Mesenteric fat pad (tissue), 1 donor: ENCODE results near the gene UBE2V1. TPM values are rescaled to one million over a fixed set of nuclear protein-coding genes. Genes with fewer than 3 reads are reported as not detected.
A peak's percentile ranks its signal among the peaks of the same experiment; 100 is the strongest.
"Not testable (repeated sequence)": the region's sequence is repeated elsewhere in the genome, so short reads cannot be mapped to it uniquely, and the experiment has no call there.

Source experiments
- DNase-seq: peaks from one replicate; pipeline ENCODE4 v3.0.0-alpha.2; 2020; ENCODE audit warnings: low spot score
- total RNA-seq: library from RNA; stranded (reverse); fragmentation: NEBNext Ultra II Directional; extraction: Animal tissue kit (Norgen Biotek cat#: 25700); gene quantifications from one replicate; pipeline ENCODE4 v1.2.1, GENCODE V29; 2021
- donor health status: DM: yes; HTN: yes; CAD: no.

The UBE2V1 gene
- total RNA-seq, 1 donor from 2014 or later, result 89.0 TPM

DNA sequence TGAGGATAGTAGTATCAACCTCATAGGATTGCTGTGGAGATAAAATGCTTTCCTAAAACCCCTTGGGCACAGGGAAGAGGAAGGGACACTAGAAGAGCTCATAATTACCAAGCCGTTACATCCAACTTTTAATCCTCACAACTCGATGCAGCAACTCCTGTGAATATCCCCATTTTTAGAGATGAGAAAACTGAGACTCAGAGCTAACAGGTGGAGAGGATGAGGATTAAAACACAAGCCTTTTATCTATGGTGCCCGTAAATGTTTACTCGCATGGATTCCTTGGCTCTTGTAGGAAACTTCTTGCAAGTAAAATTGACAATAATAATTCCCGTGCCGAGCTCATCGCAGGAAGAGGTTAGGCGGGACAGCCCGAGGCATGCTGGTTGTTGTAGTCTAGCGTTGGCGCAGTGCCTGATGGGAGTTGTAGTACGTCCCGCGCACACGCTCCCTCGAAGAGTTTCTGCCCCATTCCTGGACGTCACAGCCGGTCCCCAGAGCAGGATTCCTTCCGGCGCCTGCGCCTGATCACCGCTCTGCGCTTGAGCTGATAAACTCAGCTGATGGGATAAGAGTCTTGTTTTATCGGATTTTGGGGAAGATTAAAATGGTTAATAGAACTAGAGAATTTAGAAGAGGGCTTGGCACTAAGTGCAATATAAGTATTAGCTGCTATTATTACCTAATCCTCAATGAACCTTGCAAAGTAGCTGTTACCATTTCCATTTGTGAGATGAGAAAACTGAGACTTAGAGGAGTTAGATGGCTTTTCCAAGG lies 2.8 kb upstream of the UBE2V1 start:
- DNase-seq, result peak; percentile 98

DNA sequence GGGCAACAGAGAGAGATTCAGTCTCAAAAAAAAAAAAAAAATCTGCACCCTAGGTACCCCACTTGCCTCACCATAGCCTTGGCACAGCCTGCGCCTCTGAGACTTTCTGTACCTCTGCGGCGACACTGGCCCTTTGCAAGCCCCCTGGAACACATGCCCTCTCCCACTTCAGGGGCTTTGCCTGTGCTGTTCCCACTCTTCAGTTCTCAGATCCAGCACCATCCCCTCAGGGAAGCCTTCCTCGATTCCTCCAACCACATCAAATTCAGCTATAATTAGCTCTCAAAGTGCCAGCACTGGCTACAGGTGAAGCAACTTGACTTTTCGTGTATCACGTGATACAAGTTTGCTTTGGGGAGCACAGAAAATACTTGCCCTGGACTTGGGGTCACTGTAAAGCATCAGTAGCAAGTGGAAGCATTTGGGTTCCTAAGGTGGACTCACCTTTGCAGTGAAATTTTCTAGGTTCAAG lies 2.1 kb upstream of the UBE2V1 start:
- no peak for DNase-seq

DNA sequence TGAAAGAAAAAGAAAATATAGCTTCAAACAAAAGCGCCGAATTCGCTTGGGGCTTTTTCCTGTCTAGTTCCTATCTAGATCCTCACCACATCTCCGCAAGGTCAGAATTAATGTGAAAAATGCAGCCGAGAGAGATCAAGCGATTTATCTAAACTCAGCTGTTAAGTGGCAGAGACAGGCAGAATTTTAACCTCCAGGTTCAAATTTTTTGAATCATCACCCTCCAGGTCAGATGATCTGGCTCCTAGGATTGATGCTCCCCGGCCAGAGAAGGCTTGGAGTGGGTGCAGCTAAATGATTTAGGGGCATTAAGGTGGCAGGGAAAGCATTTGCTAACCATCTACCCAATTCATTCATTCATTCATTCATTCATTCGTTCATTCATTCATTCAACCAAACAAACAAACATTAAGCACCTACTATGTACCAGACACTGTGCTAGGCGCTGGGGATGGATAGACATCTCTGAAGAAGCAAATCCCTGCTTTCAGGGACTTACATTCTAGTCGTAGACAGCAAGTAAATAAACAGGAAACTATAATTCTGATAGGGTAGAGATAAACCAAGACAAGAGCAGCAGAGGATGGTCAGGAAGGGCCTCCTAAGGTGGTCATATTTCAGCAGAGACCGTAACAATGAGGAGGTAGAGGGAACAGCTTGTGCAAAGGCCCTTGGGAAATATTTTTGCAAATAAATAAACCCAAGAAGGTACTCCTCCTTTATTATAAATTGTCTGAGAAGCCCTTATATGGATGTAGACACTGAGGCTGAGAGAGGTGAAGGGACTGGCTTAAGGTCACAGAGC lies 672 bp upstream of the UBE2V1 start:
- no peak for DNase-seq

DNA sequence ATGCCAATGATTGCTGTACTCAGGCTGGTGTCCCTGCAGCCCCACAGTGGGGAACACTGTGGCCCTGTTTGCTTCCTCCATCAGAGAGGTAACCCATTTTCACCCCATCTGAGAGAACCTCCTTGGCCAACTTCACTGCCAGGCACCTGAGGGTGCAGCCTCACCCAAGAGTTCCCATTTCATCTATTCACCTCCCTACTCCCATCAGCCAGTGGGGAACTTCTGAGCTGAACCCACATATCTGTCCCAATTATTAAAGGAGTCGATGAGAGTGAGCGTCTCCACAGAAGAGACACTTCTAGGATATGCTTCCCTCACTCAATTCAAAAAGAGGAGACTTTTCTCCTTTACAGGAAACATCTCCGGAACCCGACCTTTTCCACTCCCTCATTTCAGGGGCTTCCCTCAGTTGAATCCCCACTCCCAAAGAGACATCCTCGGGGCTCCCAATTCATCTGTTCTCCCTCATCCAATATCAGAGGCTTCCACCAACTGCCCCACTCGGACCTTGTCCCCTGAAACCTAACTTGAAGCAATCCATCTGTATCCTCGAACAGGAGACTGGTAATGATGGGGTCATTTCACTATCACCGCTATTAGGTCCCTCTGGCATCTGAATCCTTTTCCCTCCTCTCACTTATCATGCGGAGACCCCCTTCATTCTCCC lies 988 bp downstream of the UBE2V1 start:
- DNase-seq, result no peak

DNA sequence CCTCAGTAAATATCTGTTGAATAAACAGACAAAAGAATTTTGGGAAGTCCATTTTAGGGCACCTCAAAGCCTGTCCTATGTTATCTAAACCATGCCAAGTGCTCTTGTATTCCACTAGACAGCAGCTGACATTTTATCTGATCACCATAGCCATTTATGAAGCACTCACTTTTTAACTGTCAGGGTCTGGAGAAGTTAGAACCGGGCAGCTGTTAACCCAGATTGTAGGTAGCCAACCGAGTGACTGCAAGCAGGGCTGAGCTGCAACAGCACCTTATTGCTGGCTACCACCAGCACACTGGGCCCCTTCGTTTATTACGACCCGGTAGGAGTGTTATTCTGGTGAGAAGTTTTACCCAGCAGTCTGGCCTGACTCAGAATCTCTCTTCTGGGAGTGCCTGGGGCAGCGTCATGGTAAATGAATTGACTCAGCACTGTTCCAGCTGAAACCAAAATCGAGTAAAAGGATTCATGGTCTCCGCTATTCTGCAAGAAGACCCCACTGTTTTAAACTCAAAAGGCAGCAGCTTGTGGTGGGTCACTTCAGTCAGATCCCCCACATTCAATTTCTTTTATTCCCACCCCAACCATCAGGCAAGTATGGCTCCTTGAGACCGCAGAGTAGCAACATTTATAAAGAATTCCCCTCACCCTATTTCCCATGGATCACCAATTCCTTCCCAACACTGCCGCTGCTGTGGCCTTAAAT lies 1.7 kb downstream of the UBE2V1 start:
- no peak for DNase-seq

DNA sequence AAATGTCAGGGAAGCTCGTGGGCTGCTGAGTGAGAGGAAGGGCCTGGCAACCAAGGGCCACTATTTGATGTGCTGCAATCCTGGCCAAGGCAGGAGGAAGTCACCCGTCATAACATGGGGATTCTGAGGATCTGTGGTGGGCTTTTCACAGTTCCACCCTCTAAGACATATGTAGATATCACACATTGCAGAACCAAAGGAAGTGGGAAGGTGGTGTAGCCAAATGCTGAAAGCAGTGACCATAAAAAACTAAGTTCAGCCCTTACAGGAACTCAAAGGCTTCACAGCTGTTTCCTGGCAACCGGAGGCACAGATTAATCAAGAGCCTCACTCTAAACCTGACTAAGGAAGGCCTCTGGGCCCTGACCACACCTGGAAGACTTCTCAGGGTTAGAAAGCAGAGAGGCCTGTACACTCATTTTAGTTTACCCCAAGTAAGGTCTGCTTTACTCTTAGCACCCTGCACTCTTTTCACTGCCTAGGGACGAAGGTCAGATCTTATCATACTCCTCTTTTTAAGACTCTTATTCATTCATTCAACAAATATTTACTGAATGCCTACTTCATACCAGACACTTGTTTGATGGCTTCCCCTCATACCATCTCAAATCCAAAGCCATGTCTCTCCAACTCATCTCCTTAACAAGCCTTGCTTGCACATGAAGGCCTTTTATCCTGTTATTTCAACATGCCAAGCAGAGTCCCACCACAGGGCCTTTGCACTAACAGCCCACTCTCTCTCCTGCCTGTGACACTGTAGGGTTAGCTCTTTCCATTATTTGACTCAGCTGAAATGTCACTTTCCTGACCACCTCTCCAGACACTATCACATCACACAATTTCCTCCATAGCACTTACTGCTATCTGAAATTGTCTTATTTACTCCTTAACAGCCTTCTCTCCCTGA lies 2.6 kb downstream of the UBE2V1 start:
- no peak for DNase-seq

DNA sequence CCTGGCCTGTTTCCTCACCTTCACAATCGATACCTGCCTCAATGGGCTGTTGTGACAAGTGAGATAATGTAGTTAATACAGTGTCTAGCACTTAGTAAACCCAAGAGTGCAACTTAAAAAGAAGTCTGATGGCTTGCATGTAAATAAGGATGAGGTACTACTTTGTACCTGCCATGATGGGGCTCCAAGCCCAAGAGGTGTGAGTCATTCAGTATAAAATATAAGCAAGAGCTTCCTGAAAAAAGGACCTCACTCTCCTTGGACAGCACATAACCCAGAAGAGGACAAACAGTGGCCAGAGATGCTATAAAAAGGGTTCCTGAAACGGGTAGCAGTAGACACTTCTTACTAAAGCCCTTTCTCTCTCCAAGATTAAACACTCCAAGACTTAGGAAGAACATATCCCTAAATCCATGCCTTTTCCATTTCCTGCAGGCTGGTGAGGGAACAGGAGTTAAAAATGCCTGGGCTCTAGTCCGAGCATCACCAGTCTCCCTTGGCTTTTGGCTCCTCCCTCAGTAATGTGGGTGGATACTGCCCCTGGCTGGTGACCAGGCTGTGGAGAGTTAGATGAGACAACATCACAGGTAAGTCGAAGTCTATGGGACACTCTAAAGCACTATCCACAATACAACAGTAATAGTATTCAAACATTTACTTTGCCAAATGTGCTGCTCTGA lies 4.3 kb downstream of the UBE2V1 start:
- no peak for DNase-seq

DNA sequence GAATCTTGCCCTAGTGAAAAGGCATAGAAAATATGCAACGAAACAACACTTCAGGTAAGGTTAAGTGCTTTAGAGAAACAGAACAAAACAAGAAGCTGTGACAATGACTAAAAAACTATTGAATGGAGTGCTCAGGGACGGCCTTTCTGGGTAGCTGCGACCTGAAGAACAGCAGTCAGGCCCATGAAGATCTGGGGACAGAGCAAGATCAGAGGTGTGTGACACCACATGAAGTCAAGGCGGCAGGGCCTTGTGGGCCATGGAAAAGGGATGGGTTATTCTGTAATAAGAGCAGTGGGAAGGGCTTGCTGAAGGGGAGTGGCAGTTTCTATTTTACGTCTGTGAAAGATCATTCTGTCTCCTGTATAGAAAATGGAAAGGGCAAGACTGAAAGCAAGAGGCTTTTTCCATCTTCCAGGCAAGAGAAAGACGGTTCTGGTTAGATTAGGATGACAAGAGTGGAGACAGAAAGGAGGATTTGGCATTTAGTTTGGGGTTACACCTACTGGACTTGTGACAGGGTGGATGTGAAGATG lies 5.1 kb downstream of the UBE2V1 start:
- no peak for DNase-seq

DNA sequence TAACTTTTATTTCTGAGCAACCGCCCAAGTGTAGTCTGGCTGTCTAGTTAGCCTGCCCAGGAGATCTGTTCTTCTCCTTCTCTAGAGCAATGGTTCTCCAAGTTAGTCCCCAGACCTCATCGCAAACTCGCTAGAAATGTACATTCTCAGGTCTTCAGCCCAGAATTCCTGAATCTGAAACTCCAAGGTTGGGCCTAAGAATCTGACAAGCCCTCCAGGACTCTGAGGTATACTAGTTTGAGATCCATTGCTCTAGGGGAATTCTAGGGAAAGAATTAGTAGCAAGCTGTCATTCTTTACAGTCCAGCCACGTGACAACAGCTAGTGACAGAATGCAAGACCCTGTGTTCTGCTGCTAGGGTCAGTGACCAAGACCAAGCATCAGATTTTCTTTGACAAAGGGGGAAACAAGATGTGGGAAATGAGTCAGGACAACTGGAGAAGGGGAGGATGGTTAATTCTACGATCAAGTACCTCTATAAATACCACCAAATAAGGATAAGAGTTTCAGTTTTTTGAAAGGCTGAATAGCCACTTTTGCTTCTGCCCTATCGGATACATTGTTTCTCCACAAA lies 5.8 kb downstream of the UBE2V1 start:
- DNase-seq, result no peak

DNA sequence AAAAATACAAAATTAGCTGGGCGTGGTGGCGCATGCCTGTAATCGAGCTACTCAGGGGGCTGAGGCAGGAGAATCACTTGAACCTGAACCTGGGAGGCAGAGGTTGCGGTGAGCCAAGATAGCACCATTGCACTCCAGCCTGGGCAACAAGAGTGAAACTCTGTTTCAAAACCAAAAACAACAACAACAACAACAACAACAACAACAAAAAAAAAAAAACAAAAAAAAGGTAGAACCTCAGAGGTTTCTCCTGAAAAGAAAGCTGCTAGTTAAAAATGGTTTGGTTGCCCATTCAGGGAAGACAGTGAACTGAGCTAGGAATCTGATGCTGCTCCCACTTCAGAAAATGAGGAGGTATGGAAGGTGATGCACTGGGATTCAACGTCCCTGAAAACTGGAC lies 6.3 kb downstream of the UBE2V1 start:
- DNase-seq, result not testable (repeated sequence)

DNA sequence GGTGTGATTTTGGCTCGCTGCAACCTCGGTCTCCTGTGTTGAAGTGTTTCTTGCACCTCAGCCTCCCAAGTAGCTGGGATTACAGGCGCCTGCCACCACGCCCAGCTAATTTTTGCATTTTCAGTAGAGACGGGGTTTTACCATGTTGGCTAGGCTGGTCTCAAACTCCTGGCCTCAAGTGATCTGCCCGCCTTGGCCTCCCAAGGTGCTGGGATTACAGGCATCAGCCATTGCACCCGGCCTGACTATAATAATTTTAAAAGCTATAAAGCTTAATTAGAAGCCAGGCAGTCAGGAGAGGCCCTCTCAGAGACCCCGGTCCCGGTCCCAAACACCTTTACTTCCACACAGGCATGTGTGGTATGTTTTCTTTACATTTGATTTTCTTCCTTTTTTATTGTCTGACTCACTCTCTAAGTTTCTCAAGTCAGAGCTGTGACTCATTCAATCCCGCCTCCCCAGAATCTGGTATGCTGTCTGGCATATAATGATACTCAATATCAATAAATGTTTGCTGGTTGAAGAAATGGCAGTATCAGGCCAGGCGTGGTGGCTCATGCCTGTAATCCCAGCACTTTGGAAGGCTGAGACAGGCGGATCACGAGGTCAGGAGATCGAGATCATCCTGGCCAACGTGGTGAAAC lies 9.4 kb downstream of the UBE2V1 start:
- not testable (repeated sequence) for DNase-seq

DNA sequence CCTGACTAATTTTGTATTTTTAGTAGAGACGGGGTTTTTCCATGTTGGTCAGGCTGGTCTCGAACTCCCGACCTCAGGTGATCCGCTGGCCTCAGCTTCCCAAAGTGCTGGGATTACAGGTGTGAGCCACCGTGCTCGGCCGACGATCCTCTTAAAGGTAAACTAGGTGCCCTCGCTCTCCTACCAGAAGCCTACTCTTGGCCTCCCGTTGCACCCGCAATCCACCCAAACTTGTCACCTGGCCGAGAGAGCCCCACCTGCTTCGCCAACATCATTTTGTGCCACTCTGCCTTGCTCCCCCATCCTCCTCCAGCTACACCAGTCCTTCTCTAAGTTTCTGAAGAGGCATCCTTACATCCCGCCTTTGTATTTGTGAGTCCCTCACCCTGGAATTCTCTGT lies 10.4 kb downstream of the UBE2V1 start:
- DNase-seq, result not testable (repeated sequence)

DNA sequence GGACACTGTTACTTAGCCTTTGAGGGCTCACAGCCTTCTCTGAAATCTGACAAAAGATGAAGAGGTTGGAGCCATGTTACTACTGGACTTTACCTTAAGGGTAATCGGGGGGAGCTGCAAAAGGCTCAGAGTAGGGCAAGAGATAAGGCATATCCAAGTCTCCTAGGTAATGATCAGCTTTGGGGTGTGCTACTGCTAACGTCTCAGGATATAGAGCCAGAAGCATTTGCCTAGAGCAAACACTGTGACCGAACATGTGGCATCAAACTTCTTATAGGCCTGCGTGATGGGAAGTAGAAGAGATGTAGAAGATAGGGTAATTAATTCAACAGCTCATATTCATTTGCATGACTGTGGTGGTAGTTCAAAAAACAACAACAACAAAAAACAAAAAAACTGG lies 11.1 kb downstream of the UBE2V1 start:
- no peak for DNase-seq

DNA sequence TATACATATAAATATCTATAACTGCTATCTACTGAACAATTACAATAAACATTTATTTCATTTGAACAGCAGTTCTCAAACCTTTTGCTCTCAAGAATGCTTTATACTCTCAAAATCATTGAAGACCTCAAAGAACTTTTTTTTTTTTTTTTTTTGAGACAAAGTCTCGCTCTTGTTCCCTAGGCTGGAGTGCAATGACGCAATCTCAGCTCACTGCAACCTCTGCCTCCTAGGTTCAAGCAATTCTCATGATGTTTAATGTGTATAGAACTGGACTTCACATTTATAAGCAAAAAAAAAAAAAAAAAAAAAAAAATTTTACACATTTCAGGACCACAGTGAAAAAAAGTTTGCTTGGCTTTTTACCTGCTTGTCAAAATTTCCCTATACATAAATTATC lies 11.7 kb downstream of the UBE2V1 start:
- no peak for DNase-seq

DNA sequence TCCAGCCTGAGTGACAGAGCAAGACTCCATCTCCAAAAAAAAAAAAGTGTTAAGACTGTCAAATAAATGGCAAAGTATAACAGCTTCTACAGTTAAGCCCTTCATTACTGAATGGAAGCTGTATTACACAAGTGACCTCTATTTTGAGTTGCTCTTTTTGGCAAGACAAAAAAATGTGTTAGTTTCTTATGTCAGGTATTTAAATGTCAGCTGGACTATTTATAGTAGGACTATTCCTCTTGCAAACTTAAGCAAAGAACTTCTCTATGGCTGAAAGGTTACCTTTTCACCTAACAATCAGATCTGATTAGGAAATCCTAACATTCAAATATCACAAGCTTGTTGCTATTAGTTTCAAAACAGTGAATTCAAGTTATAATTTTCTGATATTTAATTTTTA lies 12.4 kb downstream of the UBE2V1 start:
- no peak for DNase-seq

DNA sequence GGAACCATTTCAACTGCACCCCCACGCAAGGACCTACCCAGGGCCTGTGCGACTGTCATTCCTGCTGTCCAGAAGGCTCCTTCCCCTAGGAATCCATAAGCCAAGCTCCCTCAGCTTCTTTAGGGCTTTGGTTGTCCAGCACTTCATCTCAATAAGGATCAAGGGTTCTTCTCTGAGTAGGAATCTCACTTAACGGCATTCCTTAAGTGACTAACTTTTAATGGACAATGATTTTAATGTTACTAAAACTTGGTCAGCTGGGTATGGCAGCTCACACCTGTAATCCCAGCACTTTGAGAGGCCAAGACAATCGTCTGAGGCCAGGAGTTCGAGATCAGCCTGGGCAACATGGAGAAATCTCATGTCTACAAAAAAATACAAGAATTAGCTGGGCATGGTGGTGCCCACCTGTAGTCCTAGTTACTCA lies 13.4 kb downstream of the UBE2V1 start:
- no peak for DNase-seq

DNA sequence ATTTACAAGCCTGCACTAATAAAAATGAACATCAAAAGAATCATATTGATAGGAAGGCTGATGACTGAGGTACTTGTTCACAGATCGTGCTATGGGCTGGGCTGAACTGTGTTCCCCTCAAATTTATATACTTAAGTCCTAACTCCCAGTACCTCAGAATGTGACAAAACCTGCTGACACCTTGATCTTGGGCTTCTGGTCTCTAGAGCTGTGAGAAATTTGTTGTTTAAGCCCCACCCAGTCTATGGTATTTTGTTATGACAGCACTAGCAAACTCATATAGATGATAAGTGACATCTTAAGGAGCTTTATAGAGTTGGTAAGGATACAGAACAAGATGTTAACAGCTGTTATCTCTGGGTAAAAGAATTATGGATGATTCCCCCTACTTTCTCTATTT lies 13.8 kb downstream of the UBE2V1 start:
- DNase-seq, result no peak

DNA sequence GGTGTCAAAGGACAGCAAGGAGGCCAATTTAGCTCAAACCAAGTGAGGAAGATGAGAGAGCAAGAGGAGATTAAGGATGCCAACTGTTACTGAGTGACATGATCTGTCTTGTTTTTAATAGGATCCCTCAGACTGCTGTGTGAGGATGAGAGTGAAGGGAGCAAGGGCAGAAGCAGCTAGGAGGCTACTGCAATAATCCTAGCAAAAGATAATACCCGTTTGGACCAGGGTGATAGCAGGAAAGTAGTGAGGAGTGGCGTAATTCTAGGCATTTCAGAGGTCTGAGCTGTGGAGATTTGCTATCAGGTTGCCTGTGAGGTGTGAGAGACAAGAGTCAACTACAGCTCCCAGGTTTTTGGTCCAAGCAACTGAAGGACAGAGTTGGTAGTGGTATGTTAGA lies 14.7 kb downstream of the UBE2V1 start:
- no peak for DNase-seq

DNA sequence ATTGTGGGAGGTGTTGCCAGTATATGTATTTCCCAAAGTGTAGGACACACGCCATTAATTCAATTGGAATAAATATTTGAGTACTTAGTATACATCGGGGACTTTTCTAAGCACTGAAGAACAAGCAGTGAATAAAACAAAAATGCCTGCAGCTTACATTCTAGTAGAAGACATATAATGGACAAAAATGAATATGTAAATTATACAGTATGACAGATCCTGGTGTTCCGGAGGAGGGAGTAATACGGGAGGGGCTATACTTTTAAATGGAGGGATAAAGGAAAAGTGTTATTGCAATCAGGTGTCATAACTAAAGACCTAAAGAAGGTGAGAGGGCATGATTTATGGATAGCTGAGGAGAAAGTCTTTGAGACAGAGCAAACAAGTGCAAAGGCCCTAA lies 15.1 kb downstream of the UBE2V1 start:
- DNase-seq, result no peak
